ENCODE data around the gene PPIL4.

The PPIL4 gene

GRCh38 chr6:149457316-149457884 is 88.4 kb downstream of the PPIL4 start:
- DNase-seq: no peak

- no peak for DNase-seq
Observed at GRCh38 chr6:149456311-149457021, 89.4 kb downstream of the PPIL4 start.

- no peak for DNase-seq
Observed at GRCh38 chr6:149455031-149455732, 90.7 kb downstream of the PPIL4 start.

Measured in CD4-positive, alpha-beta T cell treated with Interleukin-4 for 1 hour (primary cell).